HEK293 (cell line): ENCODE data around the gene ADAMTSL2.

Experiments
- CTCF ChIA-PET: fragments of 350-600 bp; formaldehyde crosslinking; extraction: SDS; loops from one replicate; lab custom pipeline; 2021; ENCODE audit warnings: antibody characterized with exemption; lab: Yijun Ruan, JAX
- POLR2A ChIA-PET: fragments of 300-600 bp; formaldehyde crosslinking; extraction: SDS; loops from one replicate; lab custom pipeline; 2020; ENCODE audit warnings: antibody characterized with exemption, inconsistent platforms; lab: Yijun Ruan, JAX
- H3K27ac ChIP-seq: fragments of 200-500 bp; sonication (Bioruptor generic); 2 replicates; pipeline ENCODE4 v1.5.1; 2014; ENCODE audit warnings: low read depth, low read length, control low read depth, inconsistent platforms; ENCODE audit errors: extremely low read depth
- H3K36me3 ChIP-seq, 2 experiments: fragments of 200-500 bp in 1 of 2; sonication (Bioruptor generic) in 1 of 2; 1 replicate in 1 of 2; 2 replicates in 1 of 2; pipeline ENCODE4 v1.5.1; 2014 to 2017; ENCODE audit warnings: inconsistent platforms in 2 of 2, low read length in 2 of 2; ENCODE audit not compliant: control insufficient read depth in 2 of 2, insufficient read depth in 1 of 2
- H3K4me1 ChIP-seq: fragments of 200-500 bp; sonication (Bioruptor generic); 2 replicates; pipeline ENCODE4 v1.5.1; 2014; ENCODE audit warnings: mild to moderate bottlenecking, low read length, inconsistent platforms; ENCODE audit not compliant: control insufficient read depth, insufficient read depth
- H3K4me3 ChIP-seq: 2 replicates; pipeline ENCODE4 v1.5.1; 2011; ENCODE audit warnings: low read depth, mild to moderate bottlenecking, control low read depth, low read length, moderate library complexity
- H3K9me3 ChIP-seq: fragments of 200-500 bp; sonication (Bioruptor generic); 2 replicates; pipeline ENCODE4 v1.5.1; 2014; ENCODE audit warnings: low read depth, low read length, inconsistent platforms; ENCODE audit not compliant: control insufficient read depth, insufficient read depth
- BCL6B ChIP-seq: fragments of 450-650 bp; formaldehyde crosslinking; IDR thresholded peaks from 2 replicates; pipeline ENCODE4 v1.5.1; 2017; ENCODE audit warnings: missing biosample characterization, missing genetic modification characterization
- FEZF1 ChIP-seq: fragments of 450-650 bp; formaldehyde crosslinking; IDR thresholded peaks from 2 replicates; pipeline ENCODE4 v1.5.1; 2016; ENCODE audit warnings: missing biosample characterization, missing genetic modification characterization
- KLF8 ChIP-seq: fragments of 450-650 bp; formaldehyde crosslinking; IDR thresholded peaks from 2 replicates; pipeline ENCODE4 v1.5.1; 2016; ENCODE audit warnings: missing biosample characterization, missing genetic modification characterization
- PRDM1 ChIP-seq: fragments of 450-650 bp; formaldehyde crosslinking; IDR thresholded peaks from 2 replicates; pipeline ENCODE4; 2016; ENCODE audit warnings: missing biosample characterization, missing genetic modification characterization
- REST ChIP-seq: fragments of 450-650 bp; formaldehyde crosslinking; IDR thresholded peaks from 2 replicates; pipeline ENCODE4 v1.5.1; 2016; ENCODE audit warnings: missing biosample characterization, missing genetic modification characterization
- SCRT2 ChIP-seq: fragments of 450-650 bp; formaldehyde crosslinking; IDR thresholded peaks from 2 replicates; pipeline ENCODE4 v1.5.1; 2016; ENCODE audit warnings: missing biosample characterization, missing genetic modification characterization
- SP7 ChIP-seq: fragments of 450-650 bp; formaldehyde crosslinking; IDR thresholded peaks from 2 replicates; pipeline ENCODE4 v1.5.1; 2016; ENCODE audit warnings: missing biosample characterization, missing genetic modification characterization
- TCF7L2 ChIP-seq: IDR thresholded peaks from 2 replicates; pipeline ENCODE4 v1.6.1; 2011; ENCODE audit warnings: low read depth, mild to moderate bottlenecking, inconsistent platforms, low read length, moderate library complexity, borderline replicate concordance
- YY1 ChIP-seq: fragments of 450-650 bp; formaldehyde crosslinking; IDR thresholded peaks from 2 replicates; pipeline ENCODE4 v1.5.1; 2018; ENCODE audit warnings: missing biosample characterization, missing genetic modification characterization
- ZBTB21 ChIP-seq: fragments of 450-650 bp; formaldehyde crosslinking; IDR thresholded peaks from 2 replicates; pipeline ENCODE4 v1.5.1; 2017; ENCODE audit warnings: missing biosample characterization, missing genetic modification characterization
- ZNF121 ChIP-seq: fragments of 450-650 bp; formaldehyde crosslinking; IDR thresholded peaks from 2 replicates; pipeline ENCODE4 v1.5.1; 2016; ENCODE audit warnings: missing biosample characterization, missing genetic modification characterization
- ZNF148 ChIP-seq: fragments of 450-650 bp; formaldehyde crosslinking; IDR thresholded peaks from 2 replicates; pipeline ENCODE4 v1.5.0; 2017; ENCODE audit warnings: missing biosample characterization, missing genetic modification characterization, borderline replicate concordance
- ZNF18 ChIP-seq: fragments of 450-650 bp; formaldehyde crosslinking; IDR thresholded peaks from 2 replicates; pipeline ENCODE4 v1.5.1; 2016; ENCODE audit warnings: missing biosample characterization, missing genetic modification characterization
- ZNF223 ChIP-seq: fragments of 450-650 bp; formaldehyde crosslinking; IDR thresholded peaks from 2 replicates; pipeline ENCODE4 v1.5.1; 2016; ENCODE audit warnings: missing biosample characterization, missing genetic modification characterization
- ZNF266 ChIP-seq: fragments of 450-650 bp; formaldehyde crosslinking; IDR thresholded peaks from 2 replicates; pipeline ENCODE4 v1.5.1; 2016; ENCODE audit warnings: missing biosample characterization, missing genetic modification characterization, low read depth
- ZNF341 ChIP-seq: fragments of 450-650 bp; formaldehyde crosslinking; IDR thresholded peaks from 2 replicates; pipeline ENCODE4; 2016; ENCODE audit warnings: low read depth, missing biosample characterization, missing genetic modification characterization
- ZNF423 ChIP-seq: fragments of 450-650 bp; formaldehyde crosslinking; IDR thresholded peaks from 2 replicates; pipeline ENCODE4 v1.5.1; 2016; ENCODE audit warnings: missing biosample characterization, missing genetic modification characterization
- ZNF426 ChIP-seq: fragments of 450-650 bp; formaldehyde crosslinking; IDR thresholded peaks from 2 replicates; pipeline ENCODE4 v1.5.1; 2017; ENCODE audit warnings: missing biosample characterization, missing genetic modification characterization, mild to moderate bottlenecking, inconsistent platforms, moderate library complexity
- ZNF521 ChIP-seq: fragments of 450-650 bp; formaldehyde crosslinking; IDR thresholded peaks from 2 replicates; pipeline ENCODE4 v1.5.1; 2017; ENCODE audit warnings: missing biosample characterization, mild to moderate bottlenecking, missing genetic modification characterization
- ZNF549 ChIP-seq: fragments of 450-650 bp; IDR thresholded peaks from 2 replicates; pipeline ENCODE4 v1.5.1; 2018; ENCODE audit warnings: missing biosample characterization, missing genetic modification characterization, mild to moderate bottlenecking, inconsistent platforms, moderate library complexity
- ZNF600 ChIP-seq: fragments of 450-650 bp; formaldehyde crosslinking; IDR thresholded peaks from 2 replicates; pipeline ENCODE4 v1.5.1; 2016; ENCODE audit warnings: missing biosample characterization, missing genetic modification characterization
- ZNF677 ChIP-seq: fragments of 450-650 bp; IDR thresholded peaks from 2 replicates; pipeline ENCODE4 v1.5.0; 2018; ENCODE audit warnings: missing biosample characterization, mild to moderate bottlenecking, missing genetic modification characterization, moderate library complexity
- ZNF707 ChIP-seq: fragments of 450-650 bp; formaldehyde crosslinking; IDR thresholded peaks from 2 replicates; pipeline ENCODE4 v1.5.1; 2016; ENCODE audit warnings: missing biosample characterization, missing genetic modification characterization
- ZNF747 ChIP-seq: fragments of 450-650 bp; formaldehyde crosslinking; IDR thresholded peaks from 2 replicates; pipeline ENCODE4 v1.5.1; 2016; ENCODE audit warnings: missing biosample characterization, missing genetic modification characterization
- ZNF768 ChIP-seq: fragments of 450-650 bp; formaldehyde crosslinking; IDR thresholded peaks from 2 replicates; pipeline ENCODE4 v1.5.1; 2018; ENCODE audit warnings: missing biosample characterization, mild to moderate bottlenecking, missing genetic modification characterization
- ZNF777 ChIP-seq: fragments of 450-650 bp; formaldehyde crosslinking; IDR thresholded peaks from 2 replicates; pipeline ENCODE4 v1.5.1; 2017; ENCODE audit warnings: missing biosample characterization, missing genetic modification characterization, borderline replicate concordance
- ZNF785 ChIP-seq: fragments of 450-650 bp; formaldehyde crosslinking; IDR thresholded peaks from 2 replicates; pipeline ENCODE4 v1.5.1; 2016; ENCODE audit warnings: missing biosample characterization, missing genetic modification characterization
- ZNF830 ChIP-seq: fragments of 450-650 bp; IDR thresholded peaks from 2 replicates; pipeline ENCODE4 v1.5.0; 2018; ENCODE audit warnings: missing biosample characterization, missing genetic modification characterization, low read depth, mild to moderate bottlenecking, moderate library complexity

ADAMTSL2 gene

GRCh38 chr9:133540698-133541025 lies 6.2 kb downstream of the ADAMTSL2 start:
- CTCF ChIA-PET: interaction anchor here (0.8 kb wide), 1 partner anchor 359 kb away, joined by 3 read pairs; no protein-coding TSS in a partner anchor
- no peaks in the 10 kb centered on the region for H3K4me1 ChIP-seq
- no peaks in the 10 kb centered on the region for H3K9me3 ChIP-seq
- TF ChIP-seq REST (no peak), KLF8 (no peak), PRDM1 (tag by site-specific recombination) (no peak), ZNF341 (tag by site-specific recombination) (no peak), ZBTB21 (tag by site-specific recombination) (no peak), ZNF423 (tag by site-specific recombination) (no peak), SP7 (tag by site-specific recombination) (no peak), TCF7L2 (no peak), ZNF266 (tag by site-specific recombination) (no peak), ZNF768 (tag by site-specific recombination) (no peak), ZNF785 (tag by site-specific recombination) (no peak), ZNF747 (tag by site-specific recombination) (no peak), YY1 (tag by site-specific recombination) (no peak)
- H3K4me3 ChIP-seq: no peak overlapping the region
- H3K27ac ChIP-seq: no peak overlapping the region
- POLR2A ChIA-PET: no interaction called here
- no peaks in the 10 kb centered on the region for H3K36me3 ChIP-seq

- POLR2A ChIA-PET: no interaction called here
- H3K4me1 ChIP-seq: no peaks in the 10 kb centered on the region
- no peaks in the 10 kb centered on the region for H3K9me3 ChIP-seq
- CTCF ChIA-PET: no interaction called here
- no peaks in the 10 kb centered on the region for H3K36me3 ChIP-seq
- H3K4me3 ChIP-seq: no peak overlapping the region
- no peak overlapping the region for H3K27ac ChIP-seq
- TF ChIP-seq ZNF121 (tag by site-specific recombination): no peak
- no peak for TF ChIP-seq ZNF223
- no peak for TF ChIP-seq FEZF1
- no peak for TF ChIP-seq ZNF677 (tag by site-specific recombination)
- TF ChIP-seq SCRT2: no peak
- TF ChIP-seq ZNF549 (tag by site-specific recombination): no peak
- TF ChIP-seq ZNF600 (tag by site-specific recombination): no peak
- no peak for TF ChIP-seq KLF8
- no peak for TF ChIP-seq ZNF830
- TF ChIP-seq ZNF148 (tag by site-specific recombination): no peak
- TF ChIP-seq BCL6B (tag by site-specific recombination): no peak
- no peak for TF ChIP-seq ZNF426 (tag by site-specific recombination)
- TF ChIP-seq ZNF18 (tag by site-specific recombination): no peak
- no peak for TF ChIP-seq ZNF777 (tag by site-specific recombination)
- no peak for TF ChIP-seq ZNF707 (tag by site-specific recombination)
- TF ChIP-seq ZBTB21 (tag by site-specific recombination): no peak
- no peak for TF ChIP-seq ZNF521 (tag by site-specific recombination)
Observed at GRCh38 chr9:133542002-133542401, 7.5 kb downstream of the ADAMTSL2 start.
